ENCODE results near the gene EHBP1L1.

EHBP1L1 gene

DNA sequence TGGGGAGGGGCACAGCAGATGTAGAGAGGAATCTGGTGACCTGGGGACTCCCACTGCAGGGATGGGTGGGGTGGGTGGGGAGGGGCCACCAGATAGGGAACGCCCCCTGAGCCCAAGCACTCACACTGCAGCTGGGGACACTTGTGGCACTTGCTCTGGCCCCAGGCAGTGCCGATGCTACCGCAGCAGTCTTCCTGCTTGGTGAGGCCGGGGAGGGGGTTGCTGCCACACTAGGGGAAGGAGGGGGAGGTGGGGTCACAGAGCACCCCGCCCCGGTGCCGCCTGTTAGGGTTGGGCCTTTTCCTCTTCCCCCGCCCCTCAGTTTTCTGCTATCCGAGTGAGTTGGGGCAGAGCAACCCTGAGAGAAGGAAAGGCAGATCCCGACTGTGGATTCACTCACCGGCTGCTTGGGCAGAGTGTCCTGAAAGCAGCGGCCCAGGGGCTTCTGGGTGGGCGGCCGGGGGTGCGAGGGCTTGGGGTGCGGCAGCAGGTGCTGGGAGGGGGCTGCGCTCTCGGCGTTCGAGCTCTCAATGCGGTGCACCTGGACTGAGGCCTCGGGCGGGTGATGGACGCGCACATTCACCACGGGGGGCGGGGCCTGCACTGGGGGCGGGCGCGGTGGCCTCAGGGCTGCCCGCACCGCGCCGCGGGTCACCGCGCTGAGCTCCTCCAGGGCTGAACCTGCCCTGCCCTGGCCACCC lies 22.4 kb upstream of the EHBP1L1 start:
- TF ChIP-seq, protein P1, sequence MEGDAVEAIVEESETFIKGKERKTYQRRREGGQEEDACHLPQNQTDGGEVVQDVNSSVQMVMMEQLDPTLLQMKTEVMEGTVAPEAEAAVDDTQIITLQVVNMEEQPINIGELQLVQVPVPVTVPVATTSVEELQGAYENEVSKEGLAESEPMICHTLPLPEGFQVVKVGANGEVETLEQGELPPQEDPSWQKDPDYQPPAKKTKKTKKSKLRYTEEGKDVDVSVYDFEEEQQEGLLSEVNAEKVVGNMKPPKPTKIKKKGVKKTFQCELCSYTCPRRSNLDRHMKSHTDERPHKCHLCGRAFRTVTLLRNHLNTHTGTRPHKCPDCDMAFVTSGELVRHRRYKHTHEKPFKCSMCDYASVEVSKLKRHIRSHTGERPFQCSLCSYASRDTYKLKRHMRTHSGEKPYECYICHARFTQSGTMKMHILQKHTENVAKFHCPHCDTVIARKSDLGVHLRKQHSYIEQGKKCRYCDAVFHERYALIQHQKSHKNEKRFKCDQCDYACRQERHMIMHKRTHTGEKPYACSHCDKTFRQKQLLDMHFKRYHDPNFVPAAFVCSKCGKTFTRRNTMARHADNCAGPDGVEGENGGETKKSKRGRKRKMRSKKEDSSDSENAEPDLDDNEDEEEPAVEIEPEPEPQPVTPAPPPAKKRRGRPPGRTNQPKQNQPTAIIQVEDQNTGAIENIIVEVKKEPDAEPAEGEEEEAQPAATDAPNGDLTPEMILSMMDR (IDR thresholded peaks at IDR 0.05; ENCODE audit: extremely low read depth, insufficient read depth, missing control alignments): no peak
- in situ Hi-C loops (cut with MboI; ENCODE audit: low pct_unique_long_range_greater_than_20kb, low sequenced_read_pairs, unreplicated experiment): no loop called here
- DNase-seq (ENCODE audit: low spot score): no peak

- TF ChIP-seq, protein P1 (IDR thresholded peaks at IDR 0.05; ENCODE audit: extremely low read depth, insufficient read depth, missing control alignments): no peak
- DNase-seq (ENCODE audit: low spot score): no peak
- in situ Hi-C loops (cut with MboI; ENCODE audit: low pct_unique_long_range_greater_than_20kb, low sequenced_read_pairs, unreplicated experiment): no loop called here
Observed at GRCh38 chr11:65554057-65554818, 21.6 kb upstream of the EHBP1L1 start.

DNA sequence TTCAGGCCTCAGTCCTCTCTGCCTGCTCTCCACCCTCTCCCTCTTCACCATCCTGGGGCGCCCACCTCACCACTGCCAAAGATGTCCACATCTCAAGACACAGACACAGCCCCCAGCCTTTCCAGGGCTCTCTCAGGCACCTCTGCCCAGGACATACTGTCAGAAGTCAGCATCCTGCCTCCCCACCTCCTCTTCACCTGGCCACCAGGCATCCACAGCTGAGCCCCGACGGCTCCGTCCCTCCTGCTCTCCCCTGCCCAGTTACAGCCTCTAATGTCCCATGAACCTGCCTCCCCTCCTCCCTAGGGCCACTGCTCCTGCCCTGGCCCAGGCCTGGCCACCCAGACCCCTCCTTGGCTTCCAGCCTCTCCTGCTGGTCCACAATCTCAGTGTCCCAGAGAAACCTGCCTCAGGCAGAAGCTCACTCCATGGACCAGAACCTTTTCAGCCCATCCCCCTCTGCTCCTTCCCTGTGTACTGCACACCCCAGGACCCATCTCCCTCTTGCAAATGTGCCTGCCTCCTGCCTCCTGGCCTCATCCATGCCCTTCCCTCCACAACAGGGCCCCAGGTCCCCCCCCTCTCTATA lies 20.9 kb upstream of the EHBP1L1 start:
- no peak for DNase-seq (ENCODE audit: low spot score)
- in situ Hi-C loops (cut with MboI; ENCODE audit: low pct_unique_long_range_greater_than_20kb, low sequenced_read_pairs, unreplicated experiment): no loop called here
- TF ChIP-seq, protein P1 (IDR thresholded peaks at IDR 0.05; ENCODE audit: extremely low read depth, insufficient read depth, missing control alignments): no peak

GRCh38 chr11:65555693-65556231 lies 20.1 kb upstream of the EHBP1L1 start:
- no peak for DNase-seq (ENCODE audit: low spot score)
- in situ Hi-C loops (cut with MboI; ENCODE audit: low pct_unique_long_range_greater_than_20kb, low sequenced_read_pairs, unreplicated experiment): no loop called here
- TF ChIP-seq, protein P1 (IDR thresholded peaks at IDR 0.05; ENCODE audit: extremely low read depth, insufficient read depth, missing control alignments): no peak

GRCh38 chr11:65556470-65557279 lies 19.2 kb upstream of the EHBP1L1 start:
- no peak for DNase-seq (ENCODE audit: low spot score)
- TF ChIP-seq, protein P1 (IDR thresholded peaks at IDR 0.05; ENCODE audit: extremely low read depth, insufficient read depth, missing control alignments): no peak
- in situ Hi-C loops (cut with MboI; ENCODE audit: low pct_unique_long_range_greater_than_20kb, low sequenced_read_pairs, unreplicated experiment): no loop called here

Data from GM13977 (cell line).